Trophoblast cell (in vitro differentiated cells and primary cell): ENCODE results near the gene NHERF2.

Experiments used
- DNase-seq, 2 donors: peaks; one replicate each; pipeline ENCODE4 v3.0.0-alpha.2; 2016
- H2AFZ ChIP-seq: 2 replicates; pipeline ENCODE4 v1.6.1; 2013; ENCODE audit warnings: low read length, moderate library complexity, mild to moderate bottlenecking; ENCODE audit not compliant: insufficient read depth, poor library complexity
- H2AK5ac ChIP-seq: 2 replicates; pipeline ENCODE4 v1.6.1; 2013; ENCODE audit warnings: mild to moderate bottlenecking, low read length
- H2BK120ac ChIP-seq: 2 replicates; pipeline ENCODE4 v1.6.1; 2013; ENCODE audit warnings: low read length, mild to moderate bottlenecking, moderate library complexity; ENCODE audit not compliant: insufficient read depth, poor library complexity
- H2BK12ac ChIP-seq: 2 replicates; pipeline ENCODE4 v1.6.1; 2013; ENCODE audit warnings: mild to moderate bottlenecking, low read length, moderate library complexity
- H2BK5ac ChIP-seq: 2 replicates; pipeline ENCODE4 v1.6.1; 2013; ENCODE audit warnings: low read length, low read depth, moderate library complexity, mild to moderate bottlenecking; ENCODE audit not compliant: poor library complexity
- H3K14ac ChIP-seq: 2 replicates; pipeline ENCODE4 v1.6.1; 2013; ENCODE audit warnings: mild to moderate bottlenecking, low read length
- H3K18ac ChIP-seq: 2 replicates; pipeline ENCODE4 v1.6.1; 2013; ENCODE audit warnings: mild to moderate bottlenecking, low read length
- H3K23ac ChIP-seq: 2 replicates; pipeline ENCODE4 v1.6.1; 2013; ENCODE audit warnings: low read length
- H3K27ac ChIP-seq: 2 replicates; pipeline ENCODE4 v1.5.1; 2013; ENCODE audit warnings: low read depth, mild to moderate bottlenecking, inconsistent platforms, low read length, moderate library complexity
- H3K27me3 ChIP-seq: 2 replicates; pipeline ENCODE4 v1.6.1; 2013; ENCODE audit warnings: inconsistent platforms, mild to moderate bottlenecking, low read length, moderate library complexity; ENCODE audit not compliant: insufficient read depth
- H3K36me3 ChIP-seq, 2 experiments: 1 replicate in 1 of 2; 2 replicates in 1 of 2; pipeline ENCODE4 v1.6.1; 2013; ENCODE audit warnings: low read length in 2 of 2, mild to moderate bottlenecking in 2 of 2, moderate library complexity in 1 of 2; ENCODE audit not compliant: insufficient read depth in 2 of 2, control insufficient read depth in 1 of 2
- H3K4ac ChIP-seq: 2 replicates; pipeline ENCODE4 v1.6.1; 2013; ENCODE audit warnings: low read depth, mild to moderate bottlenecking, low read length, moderate library complexity
- H3K4me1 ChIP-seq, 2 experiments: 1 replicate in 1 of 2; 2 replicates in 1 of 2; pipeline ENCODE4 v1.6.1; 2013; ENCODE audit warnings: low read length in 2 of 2, mild to moderate bottlenecking in 2 of 2, moderate library complexity in 1 of 2; ENCODE audit not compliant: insufficient read depth in 2 of 2, control insufficient read depth in 1 of 2
- H3K4me2 ChIP-seq: 2 replicates; pipeline ENCODE4 v1.6.1; 2013; ENCODE audit warnings: inconsistent platforms, mild to moderate bottlenecking, low read length, moderate library complexity
- H3K4me3 ChIP-seq: 2 replicates; pipeline ENCODE4 v1.5.1; 2013; ENCODE audit warnings: mild to moderate bottlenecking, low read depth, low read length, inconsistent platforms
- H3K79me1 ChIP-seq: one replicate; pipeline ENCODE4 v1.6.1; 2013; ENCODE audit warnings: low read length
- H3K79me2 ChIP-seq: 2 replicates; pipeline ENCODE4 v1.6.1; 2013; ENCODE audit warnings: low read length, mild to moderate bottlenecking; ENCODE audit not compliant: control insufficient read depth, insufficient read depth, poor library complexity
- H3K9ac ChIP-seq: 2 replicates; pipeline ENCODE4 v1.6.1; 2013; ENCODE audit warnings: mild to moderate bottlenecking, low read length
- H3K9me3 ChIP-seq: 2 replicates; pipeline ENCODE4 v1.6.1; 2013; ENCODE audit warnings: low read depth, mild to moderate bottlenecking, control low read depth, inconsistent platforms, low read length; ENCODE audit not compliant: insufficient read depth
- H4K12ac ChIP-seq: 2 replicates; pipeline ENCODE4 v1.6.1; 2013; ENCODE audit warnings: low read depth, mild to moderate bottlenecking, low read length, moderate library complexity
- H4K8ac ChIP-seq: 2 replicates; pipeline ENCODE4 v1.6.1; 2013; ENCODE audit warnings: low read depth, mild to moderate bottlenecking, low read length, moderate library complexity
- H4K91ac ChIP-seq: one replicate; pipeline ENCODE4 v1.6.1; 2013; ENCODE audit warnings: low read depth, mild to moderate bottlenecking, low read length, moderate library complexity
- WGBS: extraction: QIAGEN DNeasy Blood & Tissue Kit; methylation state at CpG from one replicate; pipeline ENCODE4 v1.1.7; 2013; ENCODE audit warnings: missing lambda C conversion rate; ENCODE audit not compliant: insufficient read length, insufficient coverage; ENCODE audit errors: extremely low coverage; 5-methylcytosine and 5-hydroxymethylcytosine counted together

The NHERF2 gene

DNA sequence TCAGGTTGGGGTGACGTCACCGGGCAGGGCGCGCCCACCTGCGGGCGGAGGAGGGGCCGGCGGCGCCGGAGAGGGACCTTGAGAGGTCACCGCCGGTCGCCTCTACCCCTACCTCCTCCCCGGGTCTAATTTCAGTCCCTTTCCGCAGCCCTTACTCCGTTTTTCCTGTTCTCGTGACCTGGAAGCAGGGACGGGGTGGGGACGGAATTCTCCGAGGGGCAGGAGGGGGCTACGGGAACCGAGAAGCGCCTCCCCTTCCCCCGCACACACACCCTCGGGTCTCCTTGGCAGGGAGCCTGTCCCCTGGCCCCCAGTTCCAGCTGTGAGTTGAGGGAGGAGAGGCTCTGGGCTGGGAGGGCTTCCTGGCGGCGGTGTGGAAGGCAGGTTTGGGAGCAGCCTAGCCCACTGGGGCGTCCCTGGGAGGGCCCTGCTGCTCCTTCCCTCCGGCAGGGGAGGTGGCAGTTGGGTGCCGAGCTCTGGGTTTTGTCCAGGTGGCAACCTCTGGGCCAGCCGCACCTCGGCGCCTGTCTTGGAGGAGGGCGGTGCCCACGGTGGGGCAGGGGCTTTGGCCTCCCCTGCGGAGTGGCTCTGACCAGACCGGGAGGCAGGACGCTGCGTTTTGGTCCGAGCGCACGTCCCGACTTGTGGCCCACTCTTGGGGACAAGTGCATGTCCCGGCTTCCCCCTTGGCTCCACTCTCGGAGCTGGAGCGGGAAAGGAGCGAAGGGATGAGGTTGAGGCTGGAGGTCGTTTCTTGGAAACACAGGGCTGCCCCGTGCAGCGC, 36.2 kb upstream of the NHERF2 start:
- Histone ChIP-seq H3K27ac (no peak overlapping the region), H3K4me2 (peak overlapping the region; percentile 63), H3K4me3 (peak overlapping the region; percentile 23), H3K9me3 (peaks cover 19% of the 10 kb centered on the region), H3K36me3 (peaks cover 16 to 17% of the 10 kb centered on the region in 2 experiments), H3K9ac (no peak overlapping the region), H3K4ac (no peak overlapping the region), H2BK120ac (peak overlapping the region; percentile 25), H3K4me1 (peaks cover 9 to 19% of the 10 kb centered on the region in 2 experiments), H2BK5ac (no peak overlapping the region), H3K27me3 (peaks cover 33% of the 10 kb centered on the region), H2AK5ac (peak overlapping the region; percentile 13), H3K18ac (peak overlapping the region; percentile 9), H3K79me1 (peaks cover 5% of the 10 kb centered on the region), H3K79me2 (no peaks in the 10 kb centered on the region), H3K23ac (no peak overlapping the region), H4K8ac (peak overlapping the region; percentile 44), H4K91ac (peak overlapping the region; percentile 15), H4K12ac (peak overlapping the region; percentile 23), H2AFZ (peak overlapping the region; percentile 3), H3K14ac (peak overlapping the region; percentile 16), H2BK12ac (peak overlapping the region; percentile 5)
- peak; percentile 38 to 54 for DNase-seq
- WGBS = no CpG with 5 or more reads among the region's 50 CpGs

GRCh38 chr16:1991135-1991551, 35.6 kb upstream of the NHERF2 start:
- Histone ChIP-seq H3K79me2 (no peaks in the 10 kb centered on the region), H3K36me3 (peaks cover 10 to 11% of the 10 kb centered on the region in 2 experiments), H4K91ac (no peak overlapping the region), H3K9ac (no peak overlapping the region), H3K4me1 (peaks cover 9 to 18% of the 10 kb centered on the region in 2 experiments), H3K27ac (no peak overlapping the region), H2BK12ac (no peak overlapping the region), H3K79me1 (peaks cover 5% of the 10 kb centered on the region), H3K18ac (no peak overlapping the region), H4K8ac (no peak overlapping the region), H3K23ac (no peak overlapping the region), H3K14ac (no peak overlapping the region), H3K27me3 (peaks cover 33% of the 10 kb centered on the region), H2BK120ac (no peak overlapping the region), H4K12ac (no peak overlapping the region), H2AK5ac (no peak overlapping the region), H3K4ac (no peak overlapping the region), H2AFZ (no peak overlapping the region), H2BK5ac (no peak overlapping the region), H3K4me3 (no peak overlapping the region), H3K4me2 (peak overlapping the region; percentile 17), H3K9me3 (peaks cover 19% of the 10 kb centered on the region)
- no peak for DNase-seq
- no CpG with 5 or more reads among the region's 18 CpGs for WGBS

- Histone ChIP-seq H2BK5ac (no peak overlapping the region), H3K36me3 (peaks cover 6 to 7% of the 10 kb centered on the region in 2 experiments), H3K4ac (no peak overlapping the region), H3K23ac (no peak overlapping the region), H2BK120ac (no peak overlapping the region), H3K4me2 (peak overlapping the region; percentile 40), H2AFZ (peak overlapping the region; percentile 89), H4K8ac (peak overlapping the region; percentile 87), H3K4me3 (peak overlapping the region; percentile 42), H3K79me1 (peaks cover 5% of the 10 kb centered on the region), H3K27me3 (peaks cover 33% of the 10 kb centered on the region), H4K91ac (peak overlapping the region; percentile 56), H2AK5ac (no peak overlapping the region), H3K9ac (no peak overlapping the region), H3K27ac (no peak overlapping the region), H3K4me1 (peaks cover 9 to 18% of the 10 kb centered on the region in 2 experiments), H3K9me3 (peaks cover 19% of the 10 kb centered on the region), H2BK12ac (peak overlapping the region; percentile 25), H3K79me2 (no peaks in the 10 kb centered on the region), H3K18ac (peak overlapping the region; percentile 78), H4K12ac (no peak overlapping the region), H3K14ac (peak overlapping the region; percentile 53)
- no CpG with 5 or more reads among the region's 22 CpGs for WGBS
- no peak for DNase-seq
These were observed 35.1 kb upstream of the NHERF2 start for GRCh38 chr16:1991588-1991947.

DNA sequence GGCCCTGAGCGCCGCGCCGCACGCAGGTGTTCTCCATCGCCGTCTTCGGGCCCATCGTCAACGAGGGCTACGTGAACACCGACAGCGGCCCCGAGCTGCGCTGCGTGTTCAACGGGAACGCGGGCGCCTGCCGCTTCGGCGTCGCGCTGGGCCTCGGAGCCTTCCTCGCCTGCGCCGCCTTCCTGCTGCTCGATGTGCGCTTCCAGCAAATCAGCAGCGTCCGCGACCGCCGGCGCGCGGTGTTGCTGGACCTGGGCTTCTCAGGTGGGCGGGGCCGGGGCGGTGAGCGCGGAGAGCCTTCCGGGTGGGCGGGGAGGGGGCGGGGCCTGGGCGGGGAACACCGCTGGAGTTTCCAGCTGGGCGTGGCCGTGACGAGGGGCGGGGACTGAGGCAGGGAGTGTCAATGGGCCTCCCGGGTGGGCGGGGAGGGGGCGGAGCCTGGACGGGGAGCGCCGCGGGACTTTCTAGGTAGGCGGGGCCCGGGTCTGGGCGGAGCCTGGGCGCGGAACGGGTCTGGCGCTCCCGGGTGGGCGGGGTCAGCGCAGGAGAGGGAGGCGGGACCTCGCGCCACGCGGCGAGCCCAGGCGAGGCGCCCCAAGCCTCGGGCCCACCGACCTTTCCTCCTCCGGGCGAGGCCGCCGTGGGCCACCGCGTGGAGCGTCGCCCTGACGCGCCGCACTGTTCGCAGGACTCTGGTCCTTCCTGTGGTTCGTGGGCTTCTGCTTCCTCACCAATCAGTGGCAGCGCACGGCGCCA, 34.6 kb upstream of the NHERF2 start:
- peaks cover 5 to 6% of the 10 kb centered on the region in 2 experiments for H3K36me3 ChIP-seq
- no peak overlapping the region for H2AK5ac ChIP-seq
- peak overlapping the region; percentile 56 for H4K91ac ChIP-seq
- no CpG with 5 or more reads among the region's 96 CpGs for WGBS
- peak overlapping the region; percentile 42 for H3K4me2 ChIP-seq
- H2BK12ac ChIP-seq = peak overlapping the region; percentile 25
- DNase-seq = peak; percentile 86 to 92
- peak overlapping the region; percentile 53 for H3K14ac ChIP-seq
- peak overlapping the region; percentile 42 for H3K4me3 ChIP-seq
- peak overlapping the region; percentile 89 for H2AFZ ChIP-seq
- peaks cover 33% of the 10 kb centered on the region for H3K27me3 ChIP-seq
- H4K12ac ChIP-seq = peak overlapping the region; percentile 34
- no peaks in the 10 kb centered on the region for H3K79me2 ChIP-seq
- peak overlapping the region; percentile 87 for H4K8ac ChIP-seq
- H2BK5ac ChIP-seq = no peak overlapping the region
- H3K18ac ChIP-seq = peak overlapping the region; percentile 78
- H3K4me1 ChIP-seq = peaks cover 9 to 18% of the 10 kb centered on the region in 2 experiments
- no peak overlapping the region for H2BK120ac ChIP-seq
- no peak overlapping the region for H3K23ac ChIP-seq
- H3K27ac ChIP-seq = no peak overlapping the region
- peaks cover 5% of the 10 kb centered on the region for H3K79me1 ChIP-seq
- no peak overlapping the region for H3K9ac ChIP-seq
- H3K4ac ChIP-seq = no peak overlapping the region
- peaks cover 19% of the 10 kb centered on the region for H3K9me3 ChIP-seq
